A673 (cell line): Measurements from ENCODE around the gene RAB26.

Source experiments
- CTCF ChIP-seq: fragments of 300-800, 200-600 bp; sonication (generic); conservative IDR thresholded peaks from 2 replicates; pipeline ENCODE4 v1.5.1; 2017; ENCODE audit warnings: low read depth, mild to moderate bottlenecking, antibody characterized with exemption, low read length, moderate library complexity, mixed read lengths
- EZH2 ChIP-seq: fragments of 200-600 bp; sonication (generic); IDR thresholded peaks from 2 replicates; pipeline ENCODE4 v1.6.1; 2017; ENCODE audit warnings: borderline replicate concordance, low read depth, mild to moderate bottlenecking, mixed read lengths, antibody characterized with exemption, low read length; ENCODE audit not compliant: poor library complexity, severe bottlenecking

- TF ChIP-seq CTCF: no peak
- TF ChIP-seq EZH2: no peak
Measured at GRCh38 chr16:2190659-2191445, 42.4 kb downstream of the RAB26 start.
